ENCODE results near the gene DNAJC8.
A peak's percentile ranks its signal among the peaks of the same experiment; 100 is the strongest.

Gene DNAJC8

DNA sequence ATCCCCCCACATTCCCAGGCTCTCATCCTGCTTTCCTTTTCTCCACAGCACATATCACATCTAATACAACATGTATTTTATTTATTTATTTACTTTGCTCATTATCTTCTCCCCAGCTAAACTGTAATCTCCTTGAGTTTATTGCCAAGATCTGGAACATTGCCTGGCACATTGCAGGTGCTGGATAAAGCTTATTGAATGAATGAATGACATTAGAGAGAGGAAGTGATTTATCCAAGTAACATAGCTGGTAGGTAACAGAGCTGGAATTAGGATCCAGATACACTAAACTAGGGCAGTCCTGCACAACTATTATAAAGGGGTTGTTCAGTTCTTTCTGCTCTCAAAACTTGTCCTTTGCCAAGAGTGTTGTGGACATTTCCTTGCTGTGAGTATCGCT, 47.8 kb downstream of the DNAJC8 start:
- in situ Hi-C loops (cut with MboI; ENCODE audit: low pct_unique_long_range_greater_than_20kb, low sequenced_read_pairs, unreplicated experiment): no loop called here
- TF ChIP-seq, protein P1, sequence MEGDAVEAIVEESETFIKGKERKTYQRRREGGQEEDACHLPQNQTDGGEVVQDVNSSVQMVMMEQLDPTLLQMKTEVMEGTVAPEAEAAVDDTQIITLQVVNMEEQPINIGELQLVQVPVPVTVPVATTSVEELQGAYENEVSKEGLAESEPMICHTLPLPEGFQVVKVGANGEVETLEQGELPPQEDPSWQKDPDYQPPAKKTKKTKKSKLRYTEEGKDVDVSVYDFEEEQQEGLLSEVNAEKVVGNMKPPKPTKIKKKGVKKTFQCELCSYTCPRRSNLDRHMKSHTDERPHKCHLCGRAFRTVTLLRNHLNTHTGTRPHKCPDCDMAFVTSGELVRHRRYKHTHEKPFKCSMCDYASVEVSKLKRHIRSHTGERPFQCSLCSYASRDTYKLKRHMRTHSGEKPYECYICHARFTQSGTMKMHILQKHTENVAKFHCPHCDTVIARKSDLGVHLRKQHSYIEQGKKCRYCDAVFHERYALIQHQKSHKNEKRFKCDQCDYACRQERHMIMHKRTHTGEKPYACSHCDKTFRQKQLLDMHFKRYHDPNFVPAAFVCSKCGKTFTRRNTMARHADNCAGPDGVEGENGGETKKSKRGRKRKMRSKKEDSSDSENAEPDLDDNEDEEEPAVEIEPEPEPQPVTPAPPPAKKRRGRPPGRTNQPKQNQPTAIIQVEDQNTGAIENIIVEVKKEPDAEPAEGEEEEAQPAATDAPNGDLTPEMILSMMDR (IDR thresholded peaks at IDR 0.05; ENCODE audit: extremely low read depth, insufficient read depth, missing control alignments): no peak
- DNase-seq (ENCODE audit: low spot score): no peak

- TF ChIP-seq, protein P1 (IDR thresholded peaks at IDR 0.05; ENCODE audit: extremely low read depth, insufficient read depth, missing control alignments): no peak
- in situ Hi-C loops (cut with MboI; ENCODE audit: low pct_unique_long_range_greater_than_20kb, low sequenced_read_pairs, unreplicated experiment): no loop called here
- no peak for DNase-seq (ENCODE audit: low spot score)
Measured at GRCh38 chr1:28180306-28181305, 52.2 kb downstream of the DNAJC8 start.

- no peak for DNase-seq (ENCODE audit: low spot score)
- in situ Hi-C loops (cut with MboI; ENCODE audit: low pct_unique_long_range_greater_than_20kb, low sequenced_read_pairs, unreplicated experiment): no loop called here
- TF ChIP-seq, protein P1 (IDR thresholded peaks at IDR 0.05; ENCODE audit: extremely low read depth, insufficient read depth, missing control alignments): no peak
Measured at GRCh38 chr1:28178690-28179485, 53.9 kb downstream of the DNAJC8 start.

DNA sequence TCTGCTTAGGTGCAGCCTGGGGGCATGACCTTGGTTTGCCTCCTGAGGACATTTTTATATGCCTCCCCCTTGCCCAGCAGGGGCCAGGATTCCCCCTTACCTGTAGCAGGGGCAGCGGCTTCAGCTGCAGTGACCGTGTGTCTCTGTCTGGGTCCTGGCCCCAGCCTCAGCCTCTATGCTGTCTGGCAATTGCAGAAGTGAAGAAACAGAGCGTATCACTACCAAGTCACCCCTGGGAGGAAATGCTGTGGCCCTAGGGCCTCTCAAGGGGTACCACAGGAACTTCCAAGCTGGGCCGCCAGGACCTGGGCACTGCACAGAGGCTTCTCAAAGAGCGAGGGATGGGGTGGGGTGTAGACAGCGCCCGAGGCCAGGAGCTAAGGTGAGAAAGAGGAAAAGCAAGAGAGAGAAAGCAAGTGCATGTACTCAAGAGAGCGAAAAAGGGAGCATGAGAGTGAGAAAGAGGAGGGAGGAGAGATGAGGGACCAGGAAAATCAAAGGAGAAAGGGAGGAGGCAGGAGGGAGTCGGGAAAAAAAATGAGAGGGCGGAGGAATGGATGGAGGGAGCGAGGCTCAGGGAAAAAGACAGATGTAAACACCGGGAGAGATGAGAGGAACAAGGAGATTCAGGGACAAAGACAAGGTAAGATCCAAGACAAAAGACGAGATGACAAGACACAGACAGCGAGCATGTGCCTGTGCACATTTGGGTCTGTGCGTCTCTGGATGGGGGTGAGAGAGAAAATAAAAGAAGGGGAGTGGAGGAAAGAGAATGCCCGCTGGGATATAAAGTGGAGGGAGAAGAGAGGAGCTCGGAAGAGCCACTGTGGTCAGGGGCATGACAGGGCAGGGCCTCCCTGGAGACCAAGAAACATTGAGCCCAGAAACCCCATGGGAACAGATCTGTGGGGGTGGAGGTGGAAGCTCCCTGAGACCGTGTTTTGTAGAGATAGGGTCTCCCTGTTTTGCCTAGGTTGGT, 56.0 kb downstream of the DNAJC8 start, which contains the start of gene PTAFR:
Gene PTAFR (minus strand): TSS at position 199 of the 979 bp plus-strand sequence. CDS start 25,669 bp downstream, outside the sequence.
- TF ChIP-seq, protein P1 (IDR thresholded peaks at IDR 0.05; ENCODE audit: extremely low read depth, insufficient read depth, missing control alignments): no peak
- in situ Hi-C loops (cut with MboI; ENCODE audit: low pct_unique_long_range_greater_than_20kb, low sequenced_read_pairs, unreplicated experiment): no loop called here
- DNase-seq (ENCODE audit: low spot score): peak; percentile 46

GRCh38 chr1:28175955-28176485, 56.8 kb downstream of the DNAJC8 start:
- TF ChIP-seq, protein P1 (IDR thresholded peaks at IDR 0.05; ENCODE audit: extremely low read depth, insufficient read depth, missing control alignments): no peak
- DNase-seq (ENCODE audit: low spot score): no peak
- in situ Hi-C loops (cut with MboI; ENCODE audit: low pct_unique_long_range_greater_than_20kb, low sequenced_read_pairs, unreplicated experiment): no loop called here

All from GM13977 (cell line).